Hepatocyte (in vitro differentiated cells): ENCODE results near the gene UBR1.

Experiments
- CTCF ChIP-seq: fragments of 200-600 bp; sonication (generic); IDR thresholded peaks from 2 replicates; pipeline ENCODE4 v1.5.1; 2016; ENCODE audit warnings: antibody characterized with exemption, mild to moderate bottlenecking; ENCODE audit not compliant: poor library complexity
- EZH2 ChIP-seq: fragments of 200-600 bp; sonication (generic); IDR thresholded peaks from 2 replicates; pipeline ENCODE4 v1.6.1; 2016; ENCODE audit warnings: antibody characterized with exemption, mild to moderate bottlenecking, borderline replicate concordance
- EZH2phosphoT487 ChIP-seq: fragments of 200-600 bp; sonication (generic); IDR thresholded peaks from one replicate; pipeline ENCODE4 v1.6.1; 2018; ENCODE audit warnings: antibody characterized with exemption, mild to moderate bottlenecking, low read depth, moderate library complexity; ENCODE audit not compliant: unreplicated experiment, severe bottlenecking

DNA sequence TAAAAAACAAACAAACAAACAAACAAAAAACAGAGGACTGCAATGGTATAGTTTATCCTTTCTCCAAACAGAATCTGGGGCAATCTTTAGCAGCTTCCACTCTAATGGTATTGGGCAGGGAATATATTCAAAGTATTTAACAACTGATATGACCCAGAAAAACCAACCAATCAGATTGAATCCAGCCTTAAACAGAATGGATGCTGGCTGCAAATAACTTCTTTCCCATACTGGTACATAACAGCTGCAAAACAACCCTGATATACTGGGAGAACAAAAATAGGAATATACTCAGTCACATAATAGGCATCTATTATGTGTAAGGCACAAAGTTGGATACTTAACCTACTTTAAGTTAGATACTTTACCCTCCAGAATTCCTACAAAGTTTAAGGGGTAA, 49.1 kb downstream of the UBR1 start:
- TF ChIP-seq CTCF (no peak), EZH2phosphoT487 (no peak), EZH2 (no peak)
